Muscle layer of duodenum (tissue), 2 donors: ENCODE measurements around the gene SMIM1.
A peak's percentile ranks its signal among the peaks of the same experiment; 100 is the strongest.

Experiments
- H3K27ac ChIP-seq: one replicate; pipeline ENCODE4 v1.7.0; 2013; ENCODE audit warnings: mild to moderate bottlenecking, low read length
- H3K27me3 ChIP-seq: one replicate; pipeline ENCODE4 v1.7.0; 2013; ENCODE audit warnings: low read depth, mild to moderate bottlenecking, control low read depth, low read length
- H3K36me3 ChIP-seq, 2 donors: one replicate each; pipeline ENCODE4 v1.7.0; 2013; ENCODE audit warnings: low read length in 2 of 2, control low read depth in 1 of 2, mild to moderate bottlenecking in 1 of 2; ENCODE audit not compliant: insufficient read depth in 2 of 2, control insufficient read depth in 1 of 2
- H3K4me1 ChIP-seq, 2 donors: one replicate each; pipeline ENCODE4 v1.7.0; 2013; ENCODE audit warnings: low read length in 2 of 2, mild to moderate bottlenecking in 2 of 2, control low read depth in 1 of 2, moderate library complexity in 1 of 2; ENCODE audit not compliant: insufficient read depth in 2 of 2, control insufficient read depth in 1 of 2
- H3K4me3 ChIP-seq, 2 donors: one replicate each; pipeline ENCODE4 v1.7.0; 2013; ENCODE audit warnings: low read length in 2 of 2, low read depth in 1 of 2, mild to moderate bottlenecking in 1 of 2
- H3K9me3 ChIP-seq, 2 donors: one replicate each; pipeline ENCODE4 v1.7.0; 2013; ENCODE audit warnings: low read length in 2 of 2, control low read depth in 1 of 2, mild to moderate bottlenecking in 1 of 2; ENCODE audit not compliant: control insufficient read depth in 1 of 2
- donor health status: healthy.

SMIM1 gene

GRCh38 chr1:3741566-3742438 lies 30.7 kb upstream of the SMIM1 start:
- no peaks in the 10 kb centered on the region for H3K9me3 ChIP-seq
- peaks cover 0 to 20% of the 10 kb centered on the region in 2 donors for H3K4me1 ChIP-seq
- H3K27ac ChIP-seq: no peak overlapping the region
- no peaks in the 10 kb centered on the region for H3K27me3 ChIP-seq
- H3K36me3 ChIP-seq: peaks cover 9 to 59% of the 10 kb centered on the region in 2 donors
- H3K4me3 ChIP-seq: no peak overlapping the region

DNA sequence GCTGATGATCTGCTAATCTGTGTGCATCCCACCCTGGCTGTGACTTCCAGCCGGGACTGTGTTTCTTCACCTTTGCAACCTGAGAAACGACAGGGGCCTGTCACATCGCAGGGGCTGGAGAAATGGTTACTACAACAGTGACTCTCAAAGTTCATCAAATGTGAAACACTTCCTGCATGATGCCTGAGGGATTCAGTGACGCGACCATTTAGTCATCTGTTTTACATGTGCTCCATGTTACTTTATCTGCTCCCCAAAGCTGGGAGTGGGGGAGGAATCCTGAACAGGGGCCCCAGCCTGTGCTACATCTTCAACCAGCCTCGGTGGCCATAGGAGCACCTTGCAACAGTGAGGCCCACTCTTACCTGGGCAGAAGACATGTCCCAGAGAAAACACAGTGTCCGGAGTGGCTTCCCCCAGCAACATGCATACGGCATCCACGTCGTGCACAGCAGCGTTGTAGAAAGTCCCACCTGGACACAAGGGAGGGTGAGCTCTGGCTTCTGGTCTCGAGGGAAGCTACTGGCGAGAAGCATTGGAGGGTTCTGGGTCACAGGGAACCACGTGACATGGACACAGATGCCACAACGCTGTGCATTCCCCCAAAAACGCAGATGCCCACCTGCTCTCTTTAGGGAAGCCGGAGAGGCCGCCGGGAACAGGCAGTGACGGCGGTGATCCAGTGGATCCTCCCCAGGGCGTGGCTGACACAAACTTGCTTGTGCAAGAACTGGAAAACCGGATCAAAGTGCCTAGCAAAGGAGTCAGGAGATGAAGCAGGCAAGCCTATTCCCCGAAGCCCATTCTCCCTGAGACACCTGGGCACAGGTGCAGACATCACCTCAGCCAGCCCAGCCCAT lies 29.9 kb upstream of the SMIM1 start:
- H3K4me3 ChIP-seq: no peak overlapping the region
- peaks cover 9 to 50% of the 10 kb centered on the region in 2 donors for H3K36me3 ChIP-seq
- no peaks in the 10 kb centered on the region for H3K9me3 ChIP-seq

GRCh38 chr1:3743421-3743820 lies 29.1 kb upstream of the SMIM1 start:
- no peaks in the 10 kb centered on the region for H3K27me3 ChIP-seq
- H3K4me1 ChIP-seq: peaks cover 3 to 26% of the 10 kb centered on the region in 2 donors
- H3K36me3 ChIP-seq: peaks cover 9 to 43% of the 10 kb centered on the region in 2 donors

More for the DNA sequence above, 29.9 kb upstream of the SMIM1 start:
- H3K27me3 ChIP-seq: no peaks in the 10 kb centered on the region
- no peak overlapping the region for H3K27ac ChIP-seq
- H3K4me1 ChIP-seq: peaks cover 1 to 22% of the 10 kb centered on the region in 2 donors

DNA sequence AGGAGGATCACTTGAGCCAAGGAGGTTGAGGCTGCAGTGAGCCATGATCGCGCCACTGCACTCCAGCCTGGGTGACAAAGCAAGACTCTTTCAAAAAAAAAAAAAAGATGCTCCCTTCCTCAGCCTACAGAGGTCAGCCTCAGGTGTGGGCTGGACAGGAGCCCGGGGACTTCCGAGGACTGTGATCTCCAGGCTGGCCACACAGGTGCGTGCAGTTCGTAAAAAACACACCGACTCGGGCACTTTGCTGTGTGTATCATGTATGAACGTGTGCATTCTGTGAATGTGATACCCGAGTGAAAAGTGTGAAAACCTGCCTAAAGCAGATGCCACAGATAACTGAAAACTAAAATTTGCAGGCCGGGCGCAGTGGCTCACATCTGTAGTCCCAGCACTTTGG lies 28.7 kb upstream of the SMIM1 start:
- Histone ChIP-seq H3K27me3 (no peaks in the 10 kb centered on the region), H3K4me3 (no peak overlapping the region), H3K36me3 (peaks cover 8 to 39% of the 10 kb centered on the region in 2 donors), H3K9me3 (no peaks in the 10 kb centered on the region), H3K27ac (no peak overlapping the region), H3K4me1 (peaks cover 3 to 26% of the 10 kb centered on the region in 2 donors)

More at GRCh38 chr1:3743421-3743820, 29.1 kb upstream of the SMIM1 start:
- no peak overlapping the region for H3K27ac ChIP-seq
- no peaks in the 10 kb centered on the region for H3K9me3 ChIP-seq
- no peak overlapping the region for H3K4me3 ChIP-seq

DNA sequence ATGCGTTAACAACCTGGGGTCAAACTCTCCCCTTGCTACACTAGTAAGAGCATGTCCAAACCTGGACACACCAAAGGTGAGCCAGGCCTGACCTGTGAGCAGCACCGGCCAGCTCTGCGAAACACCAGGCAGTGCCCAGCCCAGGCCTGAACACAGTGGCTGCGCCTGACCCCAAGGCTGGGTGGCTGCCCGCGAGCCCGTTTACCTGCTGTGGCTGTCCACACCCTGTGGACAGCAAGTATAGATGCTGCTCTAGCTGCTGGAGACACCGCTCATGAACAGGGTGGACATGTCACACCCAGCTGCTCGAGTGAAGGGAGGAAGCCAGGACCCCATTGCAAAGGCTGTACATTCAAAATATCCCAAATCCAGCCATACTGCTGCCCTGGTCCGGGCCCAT lies 27.9 kb upstream of the SMIM1 start:
- Histone ChIP-seq H3K27me3 (no peaks in the 10 kb centered on the region), H3K9me3 (no peaks in the 10 kb centered on the region), H3K36me3 (peaks cover 6 to 33% of the 10 kb centered on the region in 2 donors), H3K4me1 (peaks cover 3 to 26% of the 10 kb centered on the region in 2 donors), H3K27ac (no peak overlapping the region), H3K4me3 (no peak overlapping the region)

- H3K4me3 ChIP-seq: no peak overlapping the region
- peaks cover 6 to 28% of the 10 kb centered on the region in 2 donors for H3K36me3 ChIP-seq
- no peaks in the 10 kb centered on the region for H3K9me3 ChIP-seq
- peaks cover 3 to 26% of the 10 kb centered on the region in 2 donors for H3K4me1 ChIP-seq
- no peak overlapping the region for H3K27ac ChIP-seq
- no peaks in the 10 kb centered on the region for H3K27me3 ChIP-seq
Measured at GRCh38 chr1:3745071-3745470, 27.5 kb upstream of the SMIM1 start.

DNA sequence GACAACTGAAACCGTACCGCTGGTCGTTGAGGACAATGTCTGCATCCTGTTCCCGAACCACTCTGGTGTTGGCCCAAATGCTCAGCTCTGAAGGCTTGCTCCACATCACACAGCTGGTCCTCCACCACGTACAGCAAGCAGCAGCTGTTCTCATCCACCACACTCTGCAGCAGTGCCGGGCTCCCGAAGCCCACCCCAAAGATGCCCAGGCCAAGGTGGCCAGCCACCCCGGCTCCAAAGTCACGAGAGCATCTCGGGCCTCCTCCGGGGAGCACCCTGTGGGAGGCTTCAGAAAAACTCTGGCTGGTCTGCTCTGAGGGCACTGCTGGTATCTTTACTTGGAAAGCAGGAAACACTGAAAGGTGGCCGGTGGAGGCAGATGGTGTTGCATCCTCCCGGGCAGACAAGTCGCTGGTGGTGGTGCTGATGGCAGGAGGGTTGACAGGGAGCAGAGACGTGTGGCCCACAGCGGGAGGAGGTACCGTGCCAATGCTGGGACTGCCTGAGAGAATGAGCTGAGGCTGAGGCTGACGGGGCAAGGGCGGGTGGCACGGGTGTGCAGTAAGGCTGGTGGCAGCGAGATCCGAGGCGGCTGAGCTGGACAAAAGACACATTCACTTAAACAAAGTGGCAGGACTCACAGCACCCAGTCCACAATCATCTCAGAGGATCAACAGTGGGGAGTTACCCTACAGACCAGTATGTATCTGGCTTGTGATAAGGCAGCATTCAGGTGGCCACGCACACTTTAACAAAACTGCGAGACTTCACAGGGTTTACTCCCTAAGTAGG lies 26.8 kb upstream of the SMIM1 start:
- peaks cover 6 to 26% of the 10 kb centered on the region in 2 donors for H3K36me3 ChIP-seq

DNA sequence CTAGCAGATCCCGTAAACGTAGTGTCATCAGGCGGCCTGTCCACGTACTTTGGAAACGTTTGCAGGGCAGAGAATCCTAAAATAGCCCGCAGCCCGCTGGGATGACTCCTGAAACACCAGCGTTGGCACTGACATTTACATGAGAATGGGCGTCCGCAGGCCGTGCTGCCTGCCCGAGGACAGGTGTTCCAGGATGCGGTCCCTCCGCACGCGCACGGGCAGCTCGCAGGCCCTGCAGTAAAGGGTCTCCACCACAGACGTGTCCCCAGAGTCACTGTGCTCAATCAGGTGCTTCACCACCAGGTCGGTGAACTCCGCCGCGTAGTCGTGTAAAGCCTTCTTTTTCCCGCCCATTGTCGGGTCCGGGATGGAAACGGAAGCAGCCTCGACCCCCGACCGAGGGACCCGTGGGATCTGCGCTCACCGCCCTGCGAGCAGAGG lies 26.1 kb upstream of the SMIM1 start:
- peak overlapping the region; percentile 52 to 79 for H3K4me3 ChIP-seq
- no peaks in the 10 kb centered on the region for H3K9me3 ChIP-seq
- H3K36me3 ChIP-seq: peaks cover 6 to 20% of the 10 kb centered on the region in 2 donors
- no peaks in the 10 kb centered on the region for H3K27me3 ChIP-seq
- H3K27ac ChIP-seq: no peak overlapping the region
- H3K4me1 ChIP-seq: peaks cover 3 to 26% of the 10 kb centered on the region in 2 donors

More for the DNA sequence above, 26.8 kb upstream of the SMIM1 start:
- peaks cover 3 to 26% of the 10 kb centered on the region in 2 donors for H3K4me1 ChIP-seq
- no peak overlapping the region for H3K27ac ChIP-seq
- H3K9me3 ChIP-seq: no peaks in the 10 kb centered on the region
- H3K4me3 ChIP-seq: peak overlapping the region; percentile 52 to 79
- no peaks in the 10 kb centered on the region for H3K27me3 ChIP-seq

- Histone ChIP-seq H3K27ac (no peak overlapping the region), H3K4me3 (peak overlapping the region; percentile 52 to 79), H3K4me1 (peaks cover 3 to 26% of the 10 kb centered on the region in 2 donors), H3K36me3 (peaks cover 6 to 15% of the 10 kb centered on the region in 2 donors), H3K27me3 (no peaks in the 10 kb centered on the region), H3K9me3 (no peaks in the 10 kb centered on the region)
Measured at GRCh38 chr1:3746830-3747521, 25.6 kb upstream of the SMIM1 start.

GRCh38 chr1:3747522-3747848 lies 25.1 kb upstream of the SMIM1 start:
- H3K27ac ChIP-seq: no peak overlapping the region
- H3K4me3 ChIP-seq: peak overlapping the region; percentile 52 to 79

More at GRCh38 chr1:3747522-3747848, 25.1 kb upstream of the SMIM1 start:
- peaks cover 3 to 10% of the 10 kb centered on the region in 2 donors for H3K36me3 ChIP-seq
- H3K4me1 ChIP-seq: peaks cover 3 to 26% of the 10 kb centered on the region in 2 donors
- no peaks in the 10 kb centered on the region for H3K9me3 ChIP-seq
- H3K27me3 ChIP-seq: no peaks in the 10 kb centered on the region
